GM19023 (cell line): ENCODE results near the gene IQSEC2.
A peak's percentile ranks its signal among the peaks of the same experiment; 100 is the strongest.

ENCODE experiments used
- ATAC-seq: cut with Tn5 transposase; IDR thresholded peaks from one replicate; pipeline ENCODE4 v1.9.1; 2021; ENCODE audit warnings: mild to moderate bottlenecking, moderate library complexity; ENCODE audit not compliant: unreplicated experiment

Gene IQSEC2

GRCh38 chrX:53247928-53248327 is 33.5 kb downstream of the IQSEC2 start:
- ATAC-seq, result no peak

GRCh38 chrX:53246231-53246630 is 35.2 kb downstream of the IQSEC2 start:
- ATAC-seq, result no peak

GRCh38 chrX:53244610-53245009 is 36.8 kb downstream of the IQSEC2 start:
- no peak for ATAC-seq

GRCh38 chrX:53242310-53242709 is 39.1 kb downstream of the IQSEC2 start:
- no peak for ATAC-seq

- no peak for ATAC-seq
Observed at GRCh38 chrX:53241558-53241957, 39.8 kb downstream of the IQSEC2 start.

- no peak for ATAC-seq
Observed at GRCh38 chrX:53239474-53239873, 41.9 kb downstream of the IQSEC2 start.

- no peak for ATAC-seq
Observed at GRCh38 chrX:53237056-53237455, 44.3 kb downstream of the IQSEC2 start.

- ATAC-seq, result no peak
Observed at GRCh38 chrX:53236025-53236679, 45.2 kb downstream of the IQSEC2 start.

GRCh38 chrX:53235566-53235965 is 45.8 kb downstream of the IQSEC2 start:
- no peak for ATAC-seq

GRCh38 chrX:53234484-53234883 is 46.9 kb downstream of the IQSEC2 start:
- ATAC-seq, result no peak

GRCh38 chrX:53233536-53233935 is 47.8 kb downstream of the IQSEC2 start:
- no peak for ATAC-seq

- no peak for ATAC-seq
Observed at GRCh38 chrX:53230116-53230515, 51.3 kb downstream of the IQSEC2 start.

- ATAC-seq, result no peak
Observed at GRCh38 chrX:53227224-53227765, 54.1 kb downstream of the IQSEC2 start.

- peak; percentile 81 for ATAC-seq
Observed at GRCh38 chrX:53224860-53225797, 56.3 kb downstream of the IQSEC2 start, which contains the start of gene KDM5C. Gene KDM5C, minus strand, starts transcription at chrX:53225207. Its CDS starts 318 bp downstream, at chrX:53224889.

GRCh38 chrX:53223955-53224859 is 57.2 kb downstream of the IQSEC2 start:
- ATAC-seq, result peak; percentile 13

GRCh38 chrX:53223068-53223693 is 58.2 kb downstream of the IQSEC2 start:
- no peak for ATAC-seq
